ENCODE measurements around the gene NFATC3.
"Not testable (repeated sequence)": the region's sequence is repeated elsewhere in the genome, so short reads cannot be mapped to it uniquely, and the experiment has no call there.

The NFATC3 gene

DNA sequence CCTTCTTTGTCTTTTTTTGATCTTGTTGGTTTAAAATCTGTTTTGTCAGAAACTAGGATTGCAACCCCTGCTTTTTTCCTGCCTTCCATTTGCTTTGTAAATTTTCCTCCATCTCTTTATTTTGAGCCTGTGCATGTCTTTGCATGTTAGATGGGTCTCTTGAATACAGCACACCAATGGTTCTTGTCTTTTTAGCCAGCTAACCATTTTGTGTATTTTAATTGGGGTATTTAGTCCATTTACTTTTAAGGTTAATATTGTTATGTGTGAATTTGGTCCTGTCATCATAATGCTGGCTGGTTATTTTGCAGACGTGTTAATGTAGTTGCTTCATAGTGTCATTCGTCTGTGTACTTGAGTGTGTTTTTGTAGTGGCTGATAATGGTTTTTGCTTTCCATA is 26.2 kb downstream of the NFATC3 start:
- TF ChIP-seq, protein P1, sequence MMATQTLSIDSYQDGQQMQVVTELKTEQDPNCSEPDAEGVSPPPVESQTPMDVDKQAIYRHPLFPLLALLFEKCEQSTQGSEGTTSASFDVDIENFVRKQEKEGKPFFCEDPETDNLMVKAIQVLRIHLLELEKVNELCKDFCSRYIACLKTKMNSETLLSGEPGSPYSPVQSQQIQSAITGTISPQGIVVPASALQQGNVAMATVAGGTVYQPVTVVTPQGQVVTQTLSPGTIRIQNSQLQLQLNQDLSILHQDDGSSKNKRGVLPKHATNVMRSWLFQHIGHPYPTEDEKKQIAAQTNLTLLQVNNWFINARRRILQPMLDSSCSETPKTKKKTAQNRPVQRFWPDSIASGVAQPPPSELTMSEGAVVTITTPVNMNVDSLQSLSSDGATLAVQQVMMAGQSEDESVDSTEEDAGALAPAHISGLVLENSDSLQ (IDR thresholded peaks at IDR 0.05) = no peak
- TF ChIP-seq TARDBP (IDR thresholded peaks at IDR 0.05) (no peak), FOXM1 (IDR thresholded peaks at IDR 0.05; ENCODE audit: borderline replicate concordance) (no peak), SP1 (IDR thresholded peaks at IDR 0.05) (no peak), LEF1 (IDR thresholded peaks at IDR 0.05; ENCODE audit: borderline replicate concordance) (no peak), CTBP1 (IDR thresholded peaks at IDR 0.05; ENCODE audit: borderline replicate concordance) (no peak), ARNT (IDR thresholded peaks at IDR 0.05) (no peak), HDGF (IDR thresholded peaks at IDR 0.05; ENCODE audit: borderline replicate concordance) (no peak), NFRKB (IDR thresholded peaks at IDR 0.05) (no peak), BHLHE40 (IDR thresholded peaks at IDR 0.05; ENCODE audit: borderline replicate concordance) (no peak)
- ChIA-PET CTCF (no interaction called here), POLR2A (no interaction called here)
- no peak for DNase-seq (ENCODE audit: extremely low spot score)

- CTCF ChIA-PET = no interaction called here
- TF ChIP-seq ARNT (IDR thresholded peaks at IDR 0.05) (no peak), LEF1 (IDR thresholded peaks at IDR 0.05; ENCODE audit: borderline replicate concordance) (no peak), SUZ12 (IDR thresholded peaks at IDR 0.05) (no peak), FOXK2 (IDR thresholded peaks at IDR 0.05) (no peak), L3MBTL2 (conservative IDR thresholded peaks at IDR 0.05) (no peak), ZNF384 (IDR thresholded peaks at IDR 0.05) (no peak), FOXM1 (IDR thresholded peaks at IDR 0.05; ENCODE audit: borderline replicate concordance) (no peak), FOXA1 (IDR thresholded peaks at IDR 0.05) (no peak), SP1 (IDR thresholded peaks at IDR 0.05) (no peak), NFRKB (IDR thresholded peaks at IDR 0.05) (no peak), ELF4 (IDR thresholded peaks at IDR 0.05) (no peak), HDGF (IDR thresholded peaks at IDR 0.05; ENCODE audit: borderline replicate concordance) (no peak), TARDBP (IDR thresholded peaks at IDR 0.05) (no peak), BHLHE40 (IDR thresholded peaks at IDR 0.05; ENCODE audit: borderline replicate concordance) (no peak)
- TF ChIP-seq, protein P1 (IDR thresholded peaks at IDR 0.05) = no peak
- DNase-seq (ENCODE audit: extremely low spot score) = no peak
- POLR2A ChIA-PET = no interaction called here
Observed at GRCh38 chr16:68113059-68113761, 28.0 kb downstream of the NFATC3 start.

- no peak for TF ChIP-seq HDGF (IDR thresholded peaks at IDR 0.05; ENCODE audit: borderline replicate concordance)
- no peak for TF ChIP-seq SP1 (IDR thresholded peaks at IDR 0.05)
- TF ChIP-seq TARDBP (IDR thresholded peaks at IDR 0.05) = no peak
- no peak for TF ChIP-seq FOXA1 (IDR thresholded peaks at IDR 0.05)
- no peak for TF ChIP-seq ARNT (IDR thresholded peaks at IDR 0.05)
- no peak for TF ChIP-seq CTBP1 (IDR thresholded peaks at IDR 0.05; ENCODE audit: borderline replicate concordance)
- no peak for TF ChIP-seq SUZ12 (IDR thresholded peaks at IDR 0.05)
- TF ChIP-seq LEF1 (IDR thresholded peaks at IDR 0.05; ENCODE audit: borderline replicate concordance) = no peak
- TF ChIP-seq FOXK2 (IDR thresholded peaks at IDR 0.05) = no peak
- TF ChIP-seq, protein P1 (IDR thresholded peaks at IDR 0.05) = no peak
- no peak for TF ChIP-seq FOXM1 (IDR thresholded peaks at IDR 0.05; ENCODE audit: borderline replicate concordance)
- TF ChIP-seq NFRKB (IDR thresholded peaks at IDR 0.05) = no peak
- TF ChIP-seq BHLHE40 (IDR thresholded peaks at IDR 0.05; ENCODE audit: borderline replicate concordance) = no peak
- no peak for DNase-seq (ENCODE audit: extremely low spot score)
- POLR2A ChIA-PET = no interaction called here
- CTCF ChIA-PET = no interaction called here
Observed at GRCh38 chr16:68113765-68114240, 28.6 kb downstream of the NFATC3 start.

- DNase-seq (ENCODE audit: extremely low spot score); POLR2A ChIA-PET; CTCF ChIA-PET: not testable (repeated sequence)
Observed at GRCh38 chr16:68114939-68115338, 29.8 kb downstream of the NFATC3 start.

DNA sequence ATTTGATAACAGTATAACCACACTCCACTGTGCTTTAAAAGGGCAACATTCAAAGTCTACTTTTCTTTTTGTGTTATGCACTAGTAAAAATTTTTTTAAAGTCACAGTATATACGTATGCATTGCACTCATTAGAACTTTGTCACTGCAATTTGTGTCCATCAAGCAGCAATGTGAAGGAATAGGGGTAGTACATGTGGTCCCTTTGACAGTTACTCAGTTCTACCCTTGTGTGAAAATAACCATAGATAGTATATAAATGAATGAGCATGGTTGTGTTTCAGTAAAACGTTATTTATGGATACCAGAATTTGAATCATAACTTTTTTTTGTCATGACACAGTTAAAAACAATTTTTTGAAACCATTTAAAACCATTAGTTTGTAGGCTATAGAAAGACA is 30.7 kb downstream of the NFATC3 start:
- ChIA-PET CTCF (no interaction called here), POLR2A (no interaction called here)
- TF ChIP-seq FOXA1 (IDR thresholded peaks at IDR 0.05) = no peak
- TF ChIP-seq SUZ12 (IDR thresholded peaks at IDR 0.05) = no peak
- no peak for TF ChIP-seq HDGF (IDR thresholded peaks at IDR 0.05; ENCODE audit: borderline replicate concordance)
- no peak for TF ChIP-seq TARDBP (IDR thresholded peaks at IDR 0.05)
- no peak for TF ChIP-seq ELF4 (IDR thresholded peaks at IDR 0.05)
- no peak for DNase-seq (ENCODE audit: extremely low spot score)

- ChIA-PET POLR2A (no interaction called here), CTCF (interaction anchor here (0.6 to 1.0 kb wide), 2 partner anchors 22 to 129 kb away, joined by 3 read pairs; partner anchors contain the start of gene PLA2G15)
- DNase-seq (ENCODE audit: extremely low spot score) = peak; percentile 30
- TF ChIP-seq L3MBTL2 (conservative IDR thresholded peaks at IDR 0.05) (no peak), SUZ12 (IDR thresholded peaks at IDR 0.05) (no peak), HDGF (IDR thresholded peaks at IDR 0.05; ENCODE audit: borderline replicate concordance) (no peak), FOXA1 (IDR thresholded peaks at IDR 0.05) (no peak), SP1 (IDR thresholded peaks at IDR 0.05) (no peak), CTBP1 (IDR thresholded peaks at IDR 0.05; ENCODE audit: borderline replicate concordance) (no peak), TARDBP (IDR thresholded peaks at IDR 0.05) (no peak), ELF4 (IDR thresholded peaks at IDR 0.05) (no peak)
Observed at GRCh38 chr16:68116256-68116867, 31.2 kb downstream of the NFATC3 start.

Data from HEK293T (cell line).